ENCODE results near the gene IGLON5.

- TF ChIP-seq CTCF (IDR thresholded peaks at IDR 0.05 in 4 of 5, conservative IDR thresholded peaks at IDR 0.05 in 1 of 5) (peak; percentile 45 to 92 (median 85)), POLR2A (IDR thresholded peaks at IDR 0.05) (no peak)
These were observed 27.3 kb downstream of the IGLON5 start for GRCh38 chr19:51338563-51339312.
